BE2C (cell line): ENCODE measurements around the gene SIT1.

Experiments used
- DNase-seq: peaks from one replicate; pipeline ENCODE4 v3.0.0-alpha.2; 2020
- H3K27me3 ChIP-seq: fragments of 250-450 bp; sonication (Bioruptor Pico); 2 replicates; pipeline ENCODE4 v1.5.1; 2020; ENCODE audit warnings: mild to moderate bottlenecking
- H3K36me3 ChIP-seq: fragments of 250-450 bp; sonication (Bioruptor Pico); 2 replicates; pipeline ENCODE4 v1.5.1; 2020; ENCODE audit warnings: mild to moderate bottlenecking
- H3K4me1 ChIP-seq: fragments of 250-450 bp; sonication (Bioruptor Pico); 2 replicates; pipeline ENCODE4 v1.5.1; 2020
- H3K4me3 ChIP-seq: 2 replicates; pipeline ENCODE4 v1.5.1; 2011; ENCODE audit warnings: low read depth, low read length
- H3K9me3 ChIP-seq: fragments of 250-450 bp; sonication (Bioruptor Pico); 2 replicates; pipeline ENCODE4 v1.5.1; 2020
- CTCF ChIP-seq: IDR thresholded peaks from 2 replicates; pipeline ENCODE4 v1.5.1; 2012; ENCODE audit warnings: mild to moderate bottlenecking, low read depth, low read length

The SIT1 gene

DNA sequence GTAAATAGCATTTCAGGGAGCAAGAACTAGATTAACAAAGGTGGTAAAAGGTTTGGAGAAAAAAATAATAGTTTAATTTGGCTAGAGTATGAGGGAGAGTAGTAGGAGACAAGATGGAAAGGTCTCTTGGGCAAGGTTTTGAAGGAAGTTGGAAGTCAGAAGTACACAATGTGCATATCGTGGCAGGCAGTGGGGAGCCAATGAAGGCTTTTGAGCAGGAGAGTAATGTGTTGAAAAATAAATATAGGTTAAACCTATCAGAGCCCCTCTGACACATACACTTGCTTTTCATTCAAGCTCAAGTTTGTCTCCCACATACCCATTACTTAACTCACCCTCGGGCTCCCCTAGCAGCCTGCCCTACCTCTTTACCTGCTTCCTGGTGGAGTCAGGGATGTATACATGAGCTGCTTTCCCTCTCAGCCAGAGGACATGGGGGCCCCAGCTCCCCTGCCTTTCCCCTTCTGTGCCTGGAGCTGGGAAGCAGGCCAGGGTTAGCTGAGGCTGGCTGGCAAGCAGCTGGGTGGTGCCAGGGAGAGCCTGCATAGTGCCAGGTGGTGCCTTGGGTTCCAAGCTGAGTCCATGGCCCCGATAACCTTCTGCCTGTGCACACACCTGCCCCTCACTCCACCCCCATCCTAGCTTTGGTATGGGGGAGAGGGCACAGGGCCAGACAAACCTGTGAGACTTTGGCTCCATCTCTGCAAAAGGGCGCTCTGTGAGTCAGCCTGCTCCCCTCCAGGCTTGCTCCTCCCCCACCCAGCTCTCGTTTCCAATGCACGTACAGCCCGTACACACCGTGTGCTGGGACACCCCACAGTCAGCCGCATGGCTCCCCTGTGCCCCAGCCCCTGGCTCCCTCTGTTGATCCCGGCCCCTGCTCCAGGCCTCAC is 22.6 kb upstream of the SIT1 start, which contains the start of gene CA9:
Gene CA9 (plus strand): TSS at position 797 of the 893 bp plus-strand sequence. CDS start 32 bp downstream, at position 829.
- no peaks in the 10 kb centered on the region for H3K27me3 ChIP-seq
- H3K36me3 ChIP-seq, result no peaks in the 10 kb centered on the region
- no peaks in the 10 kb centered on the region for H3K9me3 ChIP-seq
- no peak for DNase-seq
- no peak for TF ChIP-seq CTCF
- H3K4me3 ChIP-seq, result no peak within 1 kb of the TSS
- no peaks in the 10 kb centered on the region for H3K4me1 ChIP-seq

DNA sequence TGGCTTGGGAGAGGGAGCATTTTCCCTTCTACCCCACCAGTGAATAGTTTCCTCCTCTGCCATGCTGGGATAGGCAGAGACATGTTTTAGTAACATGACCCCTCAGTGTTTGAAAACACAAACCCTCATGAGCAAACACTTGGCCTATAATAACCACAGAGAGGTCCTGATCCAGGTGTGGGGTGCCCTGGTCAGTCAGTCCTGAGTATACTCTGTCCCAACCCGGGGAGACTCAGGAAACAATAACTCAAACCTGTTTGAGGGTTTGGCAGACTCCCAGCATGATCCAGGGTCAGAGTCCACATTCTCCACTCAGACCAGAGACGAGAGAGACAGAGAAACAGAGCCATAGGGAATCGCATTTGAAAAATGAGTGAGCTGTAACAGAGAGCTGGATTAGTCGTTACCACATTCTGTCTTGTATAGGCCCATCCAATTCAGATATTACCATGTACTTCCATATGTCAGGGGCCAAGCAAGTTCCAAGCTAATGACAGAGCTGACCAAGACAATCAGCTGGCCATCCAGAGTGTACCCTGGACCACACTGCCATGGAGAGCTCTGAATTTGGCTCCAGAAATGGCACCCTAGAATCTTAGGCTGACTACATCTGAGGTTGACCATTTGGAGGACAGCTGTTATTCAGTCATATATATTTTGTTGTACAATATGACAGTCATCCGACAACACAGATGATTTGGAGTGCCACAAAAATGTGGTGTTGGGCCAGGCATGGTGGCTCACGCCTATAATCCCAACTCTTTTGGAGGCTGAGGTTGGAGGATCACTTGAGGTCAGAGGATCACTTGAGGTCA is 18.8 kb upstream of the SIT1 start:
- Histone ChIP-seq H3K27me3 (no peaks in the 10 kb centered on the region), H3K36me3 (no peaks in the 10 kb centered on the region), H3K9me3 (no peaks in the 10 kb centered on the region), H3K4me1 (no peaks in the 10 kb centered on the region), H3K4me3 (no peak overlapping the region)
- DNase-seq, result no peak
- TF ChIP-seq CTCF, result no peak

GRCh38 chr9:35667939-35668338 is 17.2 kb upstream of the SIT1 start:
- TF ChIP-seq CTCF, result no peak
- DNase-seq, result no peak
- no peaks in the 10 kb centered on the region for H3K27me3 ChIP-seq
- H3K9me3 ChIP-seq, result no peaks in the 10 kb centered on the region
- H3K4me1 ChIP-seq, result no peaks in the 10 kb centered on the region
- no peaks in the 10 kb centered on the region for H3K36me3 ChIP-seq
- H3K4me3 ChIP-seq, result no peak overlapping the region

GRCh38 chr9:35666549-35666948 is 15.8 kb upstream of the SIT1 start:
- TF ChIP-seq CTCF, result no peak
- no peak for DNase-seq
- Histone ChIP-seq H3K4me1 (no peaks in the 10 kb centered on the region), H3K4me3 (no peak overlapping the region), H3K9me3 (no peaks in the 10 kb centered on the region), H3K36me3 (no peaks in the 10 kb centered on the region; the same call in 1 of the 2 replicates), H3K27me3 (no peaks in the 10 kb centered on the region)

DNA sequence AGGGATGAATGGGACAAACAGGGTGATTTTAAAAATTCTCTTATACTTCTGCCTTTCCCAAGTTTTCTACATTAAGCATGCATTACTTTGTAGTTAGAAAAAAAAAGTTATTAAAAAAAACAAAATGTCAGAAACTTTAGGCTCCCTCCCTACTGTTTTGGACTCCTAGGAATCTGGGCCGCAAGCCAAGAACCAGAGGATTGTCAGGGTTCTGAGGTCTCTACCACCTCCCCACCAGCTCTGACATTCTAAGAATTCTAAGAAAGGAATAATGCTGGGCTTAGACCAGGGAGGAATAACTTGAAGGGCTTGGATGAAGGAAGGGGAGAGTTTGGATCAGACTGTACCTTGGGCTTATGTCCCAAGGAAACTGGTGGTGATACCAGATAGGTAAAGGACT is 15.3 kb upstream of the SIT1 start:
- Histone ChIP-seq H3K36me3 (no peaks in the 10 kb centered on the region; the same call in none of the 2 replicates), H3K9me3 (no peaks in the 10 kb centered on the region), H3K27me3 (no peaks in the 10 kb centered on the region), H3K4me1 (no peaks in the 10 kb centered on the region), H3K4me3 (no peak overlapping the region)
- no peak for DNase-seq
- no peak for TF ChIP-seq CTCF
